H1 (cell line): Measurements from ENCODE around the gene AGAP1. TPM values are rescaled to one million over a fixed set of nuclear protein-coding genes. Genes with fewer than 3 reads are reported as not detected.

Experiments used
- YY1 ChIP-seq: IDR thresholded peaks from 2 replicates; pipeline ENCODE4 v1.6.1; 2011; ENCODE audit warnings: low read depth, mild to moderate bottlenecking, low read length
- polyA plus RNA-seq, 7 experiments: library from polyadenylated mRNA; depleted of rRNA in 3 of 7; stranded (reverse) in 5 of 7; unstranded in 2 of 7; fragments of >200 nt in 5 of 7; fragments of 200-250 nt in 2 of 7; gene quantifications; 1 replicate in 5 of 7; 2 replicates in 1 of 7; 4 replicates in 1 of 7; pipeline versions ENCODE4 v1.2.1 to v1.2.3, GENCODE V29; 2011 to 2013; ENCODE audit warnings: missing spikeins in 2 of 7, mixed read lengths in 2 of 7
- total RNA-seq: library from RNA; stranded (reverse); fragmentation: NEBNext Ultra II Directional; extraction: Animal tissue kit (Norgen Biotek cat#: 25700); gene quantifications from 2 replicates; pipeline ENCODE4 v1.2.1, GENCODE V29; 2021

The AGAP1 gene
- total and polyA plus RNA-seq, 2 of the 8 experiments (the other 6 are each of a cell fraction or from before 2014, with no cell fraction given) = 18.1 to 39.4 TPM

DNA sequence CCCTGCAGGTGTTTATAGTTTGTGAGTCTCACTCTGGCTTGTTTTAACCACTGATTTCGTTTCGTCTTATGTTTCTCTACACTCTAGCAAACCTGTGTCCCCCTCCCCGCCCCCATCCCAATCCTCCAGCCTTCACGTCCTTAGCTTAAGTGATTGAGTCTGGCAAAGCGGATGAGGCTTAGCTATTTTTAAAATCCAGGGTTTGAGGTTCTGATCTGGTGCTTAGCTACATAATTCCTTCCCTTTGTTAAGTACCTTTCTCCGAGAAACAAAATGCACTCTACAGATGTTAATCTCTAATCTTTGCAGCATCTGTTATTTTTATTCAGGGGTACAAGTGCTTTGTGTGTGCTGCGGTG is 7.8 kb downstream of the AGAP1 start (continued):
- TF ChIP-seq YY1 = no peak
